Retinal pigment epithelial cell (primary cell): ENCODE data around the gene TMEM187.

ENCODE experiments used
- DNase-seq: peaks from one replicate; pipeline ENCODE4 v3.0.0-alpha.2; 2010; ENCODE audit warnings: low read depth
- H3K4me3 ChIP-seq: 2 replicates; pipeline ENCODE4 v1.5.1; 2011; ENCODE audit warnings: mild to moderate bottlenecking, low read length, control low read depth, moderate library complexity
- TF ChIP-seq, protein P1 (sequence below): conservative IDR thresholded peaks from 2 replicates; pipeline ENCODE4 v1.5.1; 2011; ENCODE audit warnings: low read depth, low read length, control low read depth, inconsistent platforms

Gene TMEM187

DNA sequence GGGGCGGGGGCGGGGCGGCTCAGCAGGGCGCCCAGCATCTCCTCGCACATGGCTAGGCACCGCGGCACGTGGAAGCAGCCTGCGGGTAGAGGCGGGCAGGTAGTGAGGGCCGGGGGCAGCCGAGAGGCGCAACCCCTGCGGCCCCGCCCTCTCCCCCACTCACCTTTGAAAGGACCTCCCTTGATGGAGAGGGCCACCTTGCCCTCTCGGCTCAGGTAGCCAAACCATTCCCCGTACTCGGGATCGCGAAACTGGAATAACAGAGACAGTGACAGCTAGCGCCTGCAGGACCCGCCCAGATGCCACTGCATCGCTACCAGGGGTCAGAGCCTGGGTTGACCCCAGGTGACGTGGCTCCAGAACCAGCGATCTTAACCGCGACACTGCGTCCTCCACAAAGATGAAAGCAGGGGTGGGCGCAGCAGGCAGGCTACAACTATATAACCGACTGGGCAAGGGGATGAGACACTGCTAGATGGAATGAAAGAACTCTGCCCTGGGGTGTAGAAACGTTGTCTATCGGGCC is 37.2 kb upstream of the TMEM187 start:
- TF ChIP-seq, protein P1, sequence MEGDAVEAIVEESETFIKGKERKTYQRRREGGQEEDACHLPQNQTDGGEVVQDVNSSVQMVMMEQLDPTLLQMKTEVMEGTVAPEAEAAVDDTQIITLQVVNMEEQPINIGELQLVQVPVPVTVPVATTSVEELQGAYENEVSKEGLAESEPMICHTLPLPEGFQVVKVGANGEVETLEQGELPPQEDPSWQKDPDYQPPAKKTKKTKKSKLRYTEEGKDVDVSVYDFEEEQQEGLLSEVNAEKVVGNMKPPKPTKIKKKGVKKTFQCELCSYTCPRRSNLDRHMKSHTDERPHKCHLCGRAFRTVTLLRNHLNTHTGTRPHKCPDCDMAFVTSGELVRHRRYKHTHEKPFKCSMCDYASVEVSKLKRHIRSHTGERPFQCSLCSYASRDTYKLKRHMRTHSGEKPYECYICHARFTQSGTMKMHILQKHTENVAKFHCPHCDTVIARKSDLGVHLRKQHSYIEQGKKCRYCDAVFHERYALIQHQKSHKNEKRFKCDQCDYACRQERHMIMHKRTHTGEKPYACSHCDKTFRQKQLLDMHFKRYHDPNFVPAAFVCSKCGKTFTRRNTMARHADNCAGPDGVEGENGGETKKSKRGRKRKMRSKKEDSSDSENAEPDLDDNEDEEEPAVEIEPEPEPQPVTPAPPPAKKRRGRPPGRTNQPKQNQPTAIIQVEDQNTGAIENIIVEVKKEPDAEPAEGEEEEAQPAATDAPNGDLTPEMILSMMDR: no peak
- DNase-seq: no peak
- peak overlapping the region; percentile 38 for H3K4me3 ChIP-seq

DNA sequence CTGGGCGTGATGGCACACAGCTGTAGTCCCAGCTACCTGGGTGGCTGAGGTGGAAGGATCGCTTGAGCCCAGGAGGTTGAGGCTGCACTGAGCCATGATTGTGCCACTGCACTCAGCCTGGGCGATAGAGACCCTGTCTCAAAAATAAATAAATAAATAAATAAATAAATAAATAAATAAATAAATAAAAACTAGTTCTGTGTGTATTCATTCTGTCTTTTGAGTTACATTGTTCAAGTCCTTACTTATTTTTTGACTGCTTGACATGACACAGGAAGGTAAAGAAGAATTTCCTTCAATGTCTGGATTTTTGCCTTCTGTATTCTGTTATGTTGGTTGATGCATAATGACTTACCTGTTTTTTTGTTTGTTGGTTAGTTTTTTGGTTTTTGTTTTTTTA is 35.5 kb upstream of the TMEM187 start:
- TF ChIP-seq, protein P1: no peak
- no peak overlapping the region for H3K4me3 ChIP-seq
- DNase-seq: no peak

DNA sequence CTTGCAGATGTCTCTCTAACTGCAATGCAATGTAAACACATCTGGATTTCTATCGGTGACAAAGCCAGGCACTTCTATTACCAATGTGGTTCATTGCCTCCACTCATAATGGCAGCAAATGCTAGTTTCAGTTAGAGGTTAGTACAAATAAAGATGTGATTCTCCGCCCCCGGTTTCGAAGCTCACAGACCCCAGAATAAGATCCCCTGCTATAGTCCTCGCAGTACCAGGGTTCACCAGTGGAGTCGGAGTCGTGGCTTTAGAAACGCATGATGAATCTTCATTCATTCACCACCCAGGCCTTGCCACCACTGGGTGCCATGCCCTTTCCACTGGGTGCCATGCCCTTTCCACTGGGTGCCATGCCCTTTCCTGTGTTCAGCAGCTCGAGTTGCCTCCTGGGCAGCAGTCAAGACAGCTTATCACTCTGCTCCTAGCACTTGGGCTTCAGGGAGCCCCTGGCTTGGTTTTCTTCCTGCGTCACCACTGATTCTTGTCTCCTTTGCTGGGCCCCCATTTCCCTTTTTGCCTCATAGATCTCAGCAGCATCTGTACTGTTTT is 34.2 kb upstream of the TMEM187 start:
- no peak overlapping the region for H3K4me3 ChIP-seq
- TF ChIP-seq, protein P1: peak; percentile 11
- DNase-seq: no peak

DNA sequence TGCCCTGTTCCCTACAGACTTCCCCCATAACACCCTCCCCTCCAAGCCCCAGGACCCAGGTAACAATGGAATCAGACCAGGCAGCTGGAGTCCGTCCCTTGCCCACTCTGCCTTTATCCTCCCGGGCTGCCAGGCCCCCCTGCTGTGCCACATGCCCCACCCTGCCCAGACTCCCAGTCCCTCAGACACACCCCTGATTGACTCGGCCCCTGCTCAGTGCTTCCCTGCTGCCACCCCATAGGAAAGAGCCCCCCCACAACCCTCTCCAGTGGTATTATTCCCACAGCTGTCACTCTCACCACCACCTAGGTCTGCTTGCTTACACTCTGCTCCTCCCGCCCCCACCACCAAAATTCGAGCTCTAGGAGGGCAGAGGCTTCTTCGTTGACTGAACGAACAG is 33.0 kb upstream of the TMEM187 start:
- no peak for DNase-seq
- no peak overlapping the region for H3K4me3 ChIP-seq
- TF ChIP-seq, protein P1: no peak

DNA sequence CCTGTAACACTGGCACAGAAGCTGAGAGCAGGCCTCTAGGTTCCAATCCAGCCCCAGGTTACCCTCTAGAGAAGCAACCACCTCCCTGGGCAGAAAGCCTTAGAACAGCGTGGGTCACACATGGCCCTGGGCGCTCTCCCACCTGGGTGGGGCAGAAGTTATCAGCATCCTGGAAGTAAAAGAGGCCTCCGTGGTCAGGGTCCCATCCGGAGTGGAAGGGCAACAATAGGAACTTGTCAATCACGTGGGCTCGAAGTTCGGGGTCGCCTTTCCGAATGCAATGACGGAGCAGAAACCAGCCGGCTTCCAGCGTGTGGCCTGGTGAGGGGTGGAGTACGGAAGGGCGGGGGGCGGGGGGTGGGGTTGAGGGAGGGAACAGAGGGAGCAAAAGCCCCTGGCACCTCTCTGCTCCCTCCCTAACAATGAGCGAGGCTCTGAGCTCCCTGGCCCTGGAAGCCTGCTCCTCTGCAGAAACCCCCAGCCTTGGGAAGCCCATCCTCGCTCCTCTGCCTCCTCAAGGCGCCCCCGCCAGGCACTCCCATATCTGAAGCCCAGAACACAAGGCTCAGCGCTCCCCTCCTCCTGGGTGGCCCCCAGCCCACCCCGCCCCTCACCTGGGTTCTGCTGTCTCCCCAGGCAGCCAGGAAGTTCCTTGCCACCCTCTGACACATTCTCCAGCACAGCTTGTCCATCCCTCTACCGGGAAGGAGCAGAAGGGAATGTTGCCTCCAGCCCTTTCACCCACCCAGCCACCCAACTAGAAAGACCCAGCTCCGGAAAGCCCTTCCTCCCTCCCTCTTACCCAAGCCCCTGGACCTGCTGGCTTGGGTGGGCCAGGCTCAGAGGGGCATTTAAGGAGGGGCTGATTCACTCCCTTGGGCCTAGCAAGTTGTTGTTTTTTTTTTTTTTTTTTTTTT is 31.0 kb upstream of the TMEM187 start:
- TF ChIP-seq, protein P1: no peak

DNA sequence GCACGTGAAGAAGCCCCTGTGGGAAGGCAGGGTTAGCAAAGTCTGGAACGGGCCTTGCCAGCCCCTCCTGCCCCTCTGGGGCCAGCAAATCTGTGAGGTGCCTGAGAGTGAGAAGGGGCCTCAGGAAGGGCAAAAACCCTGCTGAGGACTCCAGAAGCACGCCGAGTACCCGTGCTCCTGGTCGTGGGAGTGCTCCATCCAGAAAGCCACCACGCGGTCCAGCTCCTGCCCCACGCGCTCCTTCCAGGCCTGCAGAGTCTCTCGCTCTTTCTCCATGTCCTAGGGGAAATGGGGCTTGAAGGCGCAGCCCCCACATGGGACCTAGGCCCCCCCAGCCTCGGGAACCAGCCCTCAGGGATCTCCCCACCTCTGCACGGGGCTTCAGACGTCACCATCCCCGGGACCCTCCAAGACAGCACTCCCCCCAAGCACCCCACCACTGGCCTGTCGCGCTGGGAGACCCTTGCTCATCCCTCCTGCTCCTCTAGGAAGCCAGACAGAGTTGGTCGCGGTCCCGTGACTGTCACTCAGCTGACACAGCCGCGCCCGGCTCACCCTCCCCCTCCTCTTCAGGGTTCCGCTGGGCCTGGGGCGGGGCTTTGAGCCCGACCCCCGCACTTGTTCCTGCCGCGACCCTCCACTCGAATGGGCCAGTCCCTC is 28.3 kb upstream of the TMEM187 start, which contains the start of gene RENBP:
TSS of gene RENBP (minus strand) at position 504 of the 660 bp plus-strand sequence. CDS start at position 471, 33 bp downstream.
- TF ChIP-seq, protein P1: no peak
- no peak for DNase-seq
- H3K4me3 ChIP-seq: peak within 1 kb of the TSS; percentile 37

More for the DNA sequence above, 31.0 kb upstream of the TMEM187 start:
- no peak for DNase-seq
- H3K4me3 ChIP-seq: no peak overlapping the region
